SK-N-SH treated with all-trans-retinoic acid at 6 μM for 48 hours (cell line): Measurements from ENCODE around the gene IKZF2.

Experiments
- ARNTL ChIP-seq: fragments of 450-650 bp; formaldehyde crosslinking; IDR thresholded peaks from 2 replicates; pipeline ENCODE4 v1.5.0; 2020; ENCODE audit warnings: low read depth, mild to moderate bottlenecking, moderate library complexity, borderline replicate concordance
- BACH2 ChIP-seq: fragments of 250-450 bp; sonication (Bioruptor Pico); IDR thresholded peaks from 2 replicates; pipeline ENCODE4 v1.9.0; 2021; ENCODE audit warnings: mild to moderate bottlenecking, borderline replicate concordance
- CSDC2 ChIP-seq: fragments of 250-450 bp; sonication (Bioruptor Pico); IDR thresholded peaks from 2 replicates; pipeline ENCODE4 v1.5.0; 2020; ENCODE audit warnings: mild to moderate bottlenecking, moderate library complexity
- ISL1 ChIP-seq: fragments of 250-450 bp; sonication (Bioruptor Pico); IDR thresholded peaks from 2 replicates; pipeline ENCODE4 v2.1.2; 2022; ENCODE audit warnings: mild to moderate bottlenecking, moderate library complexity
- OSR1 ChIP-seq: fragments of 250-450 bp; sonication (Bioruptor Pico); IDR thresholded peaks from 2 replicates; pipeline ENCODE4 v1.8.0; 2022; ENCODE audit warnings: moderate library complexity, mild to moderate bottlenecking, inconsistent platforms
- RARB ChIP-seq: fragments of 250-450 bp; sonication (Bioruptor Pico); IDR thresholded peaks from 2 replicates; pipeline ENCODE4 v1.8.0; 2021; ENCODE audit warnings: mild to moderate bottlenecking, moderate library complexity
- SNAI2 ChIP-seq: fragments of 250-450 bp; sonication (Bioruptor Pico); IDR thresholded peaks from 2 replicates; pipeline ENCODE4 v1.5.0; 2020; ENCODE audit warnings: mild to moderate bottlenecking, moderate library complexity
- ZNF565 ChIP-seq: fragments of 450-650 bp; formaldehyde crosslinking; conservative IDR thresholded peaks from 2 replicates; pipeline ENCODE4 v1.5.0; 2020; ENCODE audit warnings: low read depth, mild to moderate bottlenecking, moderate library complexity
- ZNF70 ChIP-seq: fragments of 450-650 bp; formaldehyde crosslinking; IDR thresholded peaks from 2 replicates; pipeline ENCODE4 v1.5.0; 2020; ENCODE audit warnings: mild to moderate bottlenecking, moderate library complexity
- ZNF8 ChIP-seq: fragments of 450-650 bp; formaldehyde crosslinking; IDR thresholded peaks from 2 replicates; pipeline ENCODE4 v1.5.0; 2020; ENCODE audit warnings: mild to moderate bottlenecking, moderate library complexity
- TF ChIP-seq, protein P1 (sequence below): fragments of 250-450 bp; sonication (Bioruptor Pico); IDR thresholded peaks from 2 replicates; pipeline ENCODE4 v1.5.1; 2020; ENCODE audit warnings: low read depth, mild to moderate bottlenecking, moderate library complexity
- TF ChIP-seq, protein P2 (sequence below): fragments of 250-450 bp; sonication (Bioruptor Pico); IDR thresholded peaks from 2 replicates; pipeline ENCODE4 v1.5.1; 2021; ENCODE audit warnings: mild to moderate bottlenecking, moderate library complexity
- TF ChIP-seq, protein P3 (sequence below): fragments of 250-450 bp; sonication (Bioruptor Pico); IDR thresholded peaks from 2 replicates; pipeline ENCODE4 v1.8.0; 2020; ENCODE audit warnings: mild to moderate bottlenecking, moderate library complexity, borderline replicate concordance

DNA sequence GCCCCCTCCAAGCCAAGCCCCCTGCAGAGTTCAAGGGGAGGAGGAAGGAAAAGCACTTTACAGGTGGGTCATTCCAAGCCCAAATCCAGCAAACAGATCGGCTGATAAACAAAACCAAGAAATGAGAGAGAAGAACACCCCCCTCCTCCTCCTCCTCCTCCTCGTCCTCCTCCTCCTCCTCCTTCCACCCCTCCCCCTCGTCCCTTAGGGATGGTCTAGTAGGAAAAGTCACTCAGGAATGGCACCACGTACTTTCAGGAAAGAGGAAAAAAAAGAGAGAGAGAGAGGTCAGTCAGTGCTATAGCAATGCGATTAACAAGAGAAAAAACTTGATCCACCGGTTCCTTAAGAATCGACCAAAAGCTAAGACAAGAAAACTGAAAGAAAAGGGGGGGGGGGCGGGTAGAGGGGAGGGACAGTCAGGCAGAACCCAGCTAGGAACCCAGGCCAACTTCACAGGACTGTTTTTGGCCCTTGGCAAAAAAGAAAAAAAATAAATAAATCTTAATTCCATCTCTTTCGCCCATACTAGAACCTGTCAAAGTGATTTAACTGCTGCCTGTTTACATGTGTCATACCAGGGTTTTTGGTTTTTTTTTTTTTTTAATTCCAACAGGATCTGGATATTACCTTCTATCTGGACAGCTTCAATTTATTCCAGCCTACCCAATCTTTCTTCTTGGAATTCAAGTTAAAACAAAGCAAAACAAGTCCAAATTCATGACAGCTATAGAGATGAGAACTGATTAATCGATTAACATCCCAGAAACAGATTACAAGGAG is 906 bp downstream of the IKZF2 start:
- TF ChIP-seq ZNF565 (CRISPR knock-in tag) (no peak), ZNF8 (no peak), ARNTL (CRISPR knock-in tag) (no peak), BACH2 (CRISPR knock-in tag) (no peak), OSR1 (CRISPR knock-in tag) (no peak), ISL1 (CRISPR knock-in tag) (no peak), SNAI2 (CRISPR knock-in tag) (no peak), CSDC2 (CRISPR knock-in tag) (no peak), ZNF70 (no peak), RARB (no peak)
- TF ChIP-seq, protein P1, sequence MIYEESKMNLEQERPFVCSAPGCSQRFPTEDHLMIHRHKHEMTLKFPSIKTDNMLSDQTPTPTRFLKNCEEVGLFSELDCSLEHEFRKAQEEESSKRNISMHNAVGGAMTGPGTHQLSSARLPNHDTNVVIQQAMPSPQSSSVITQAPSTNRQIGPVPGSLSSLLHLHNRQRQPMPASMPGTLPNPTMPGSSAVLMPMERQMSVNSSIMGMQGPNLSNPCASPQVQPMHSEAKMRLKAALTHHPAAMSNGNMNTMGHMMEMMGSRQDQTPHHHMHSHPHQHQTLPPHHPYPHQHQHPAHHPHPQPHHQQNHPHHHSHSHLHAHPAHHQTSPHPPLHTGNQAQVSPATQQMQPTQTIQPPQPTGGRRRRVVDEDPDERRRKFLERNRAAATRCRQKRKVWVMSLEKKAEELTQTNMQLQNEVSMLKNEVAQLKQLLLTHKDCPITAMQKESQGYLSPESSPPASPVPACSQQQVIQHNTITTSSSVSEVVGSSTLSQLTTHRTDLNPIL = no peak
- TF ChIP-seq, protein P2, sequence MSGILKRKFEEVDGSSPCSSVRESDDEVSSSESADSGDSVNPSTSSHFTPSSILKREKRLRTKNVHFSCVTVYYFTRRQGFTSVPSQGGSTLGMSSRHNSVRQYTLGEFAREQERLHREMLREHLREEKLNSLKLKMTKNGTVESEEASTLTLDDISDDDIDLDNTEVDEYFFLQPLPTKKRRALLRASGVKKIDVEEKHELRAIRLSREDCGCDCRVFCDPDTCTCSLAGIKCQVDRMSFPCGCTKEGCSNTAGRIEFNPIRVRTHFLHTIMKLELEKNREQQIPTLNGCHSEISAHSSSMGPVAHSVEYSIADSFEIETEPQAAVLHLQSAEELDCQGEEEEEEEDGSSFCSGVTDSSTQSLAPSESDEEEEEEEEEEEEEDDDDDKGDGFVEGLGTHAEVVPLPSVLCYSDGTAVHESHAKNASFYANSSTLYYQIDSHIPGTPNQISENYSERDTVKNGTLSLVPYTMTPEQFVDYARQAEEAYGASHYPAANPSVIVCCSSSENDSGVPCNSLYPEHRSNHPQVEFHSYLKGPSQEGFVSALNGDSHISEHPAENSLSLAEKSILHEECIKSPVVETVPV (CRISPR knock-in tag) = no peak
- TF ChIP-seq, protein P3, sequence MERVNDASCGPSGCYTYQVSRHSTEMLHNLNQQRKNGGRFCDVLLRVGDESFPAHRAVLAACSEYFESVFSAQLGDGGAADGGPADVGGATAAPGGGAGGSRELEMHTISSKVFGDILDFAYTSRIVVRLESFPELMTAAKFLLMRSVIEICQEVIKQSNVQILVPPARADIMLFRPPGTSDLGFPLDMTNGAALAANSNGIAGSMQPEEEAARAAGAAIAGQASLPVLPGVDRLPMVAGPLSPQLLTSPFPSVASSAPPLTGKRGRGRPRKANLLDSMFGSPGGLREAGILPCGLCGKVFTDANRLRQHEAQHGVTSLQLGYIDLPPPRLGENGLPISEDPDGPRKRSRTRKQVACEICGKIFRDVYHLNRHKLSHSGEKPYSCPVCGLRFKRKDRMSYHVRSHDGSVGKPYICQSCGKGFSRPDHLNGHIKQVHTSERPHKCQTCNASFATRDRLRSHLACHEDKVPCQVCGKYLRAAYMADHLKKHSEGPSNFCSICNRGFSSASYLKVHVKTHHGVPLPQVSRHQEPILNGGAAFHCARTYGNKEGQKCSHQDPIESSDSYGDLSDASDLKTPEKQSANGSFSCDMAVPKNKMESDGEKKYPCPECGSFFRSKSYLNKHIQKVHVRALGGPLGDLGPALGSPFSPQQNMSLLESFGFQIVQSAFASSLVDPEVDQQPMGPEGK (CRISPR knock-in tag) = no peak
